GM18870 (cell line): ENCODE data around the gene SNTG2.

Source experiments
- ATAC-seq: cut with Tn5 transposase; IDR thresholded peaks from one replicate; pipeline ENCODE4 v1.9.1; 2021; ENCODE audit warnings: moderate library complexity; ENCODE audit not compliant: unreplicated experiment

Gene SNTG2

GRCh38 chr2:1306687-1307516 is 356.3 kb downstream of the SNTG2 start:
- no peak for ATAC-seq

DNA sequence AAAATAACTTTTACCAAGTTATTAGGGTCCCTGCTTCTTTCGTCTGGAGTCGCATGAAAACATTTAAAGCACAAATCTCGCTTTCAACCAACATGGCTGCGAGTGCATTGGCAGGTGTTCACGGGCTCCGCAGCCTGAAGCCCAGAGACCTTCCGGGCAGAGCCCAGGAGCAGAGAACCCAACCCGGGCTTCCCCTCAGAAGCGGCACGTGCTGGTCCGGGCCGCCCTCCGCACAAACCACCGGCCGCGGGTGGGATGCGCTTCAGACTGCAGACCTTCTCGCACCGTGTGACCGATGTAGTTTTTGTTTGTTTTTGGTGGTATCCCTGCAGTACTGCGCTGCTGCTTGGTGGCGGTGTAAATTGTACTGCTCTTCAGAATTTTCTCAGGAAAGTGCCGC is 357.0 kb downstream of the SNTG2 start:
- no peak for ATAC-seq

DNA sequence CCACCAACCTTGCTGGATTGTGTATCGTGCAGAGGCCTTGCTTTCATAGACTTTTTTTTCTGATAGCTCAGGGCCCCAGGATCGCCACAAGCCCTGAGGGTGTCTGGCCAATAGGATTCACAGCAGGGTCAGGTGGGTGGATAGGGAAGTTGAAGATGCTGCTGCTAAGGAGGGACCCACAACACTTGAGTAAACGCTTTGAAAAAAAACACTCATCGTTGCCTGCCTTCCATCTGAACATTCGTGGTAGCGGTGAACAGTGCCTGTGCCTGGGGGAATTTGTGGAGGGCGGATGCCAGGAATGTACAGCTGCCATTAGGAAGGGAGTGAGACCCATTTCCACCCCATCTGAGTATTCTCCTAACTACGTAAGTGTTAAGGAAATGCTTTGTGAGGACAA is 358.0 kb downstream of the SNTG2 start:
- ATAC-seq, result no peak

DNA sequence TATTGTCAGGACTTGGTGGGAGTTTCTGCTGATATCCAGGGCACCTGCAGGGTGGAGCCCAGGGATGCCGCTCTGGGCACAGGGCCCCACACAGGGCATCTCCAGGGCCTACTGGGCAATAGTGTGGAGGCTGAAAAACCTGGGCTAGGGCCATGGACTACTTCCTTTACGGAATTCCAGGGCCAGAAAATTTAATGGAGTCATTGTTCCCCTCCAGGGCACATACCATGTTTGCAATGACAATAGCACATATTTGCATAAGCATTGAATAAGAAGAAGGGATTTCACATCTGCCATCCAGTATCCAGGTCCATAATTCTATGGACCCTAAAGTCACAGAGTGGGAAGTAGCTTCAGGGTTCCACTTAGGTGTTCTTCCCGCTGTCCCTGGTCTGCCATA is 358.9 kb downstream of the SNTG2 start:
- ATAC-seq, result no peak

GRCh38 chr2:1310202-1310601 is 359.6 kb downstream of the SNTG2 start:
- ATAC-seq, result no peak

GRCh38 chr2:1310866-1311265 is 360.2 kb downstream of the SNTG2 start:
- no peak for ATAC-seq

DNA sequence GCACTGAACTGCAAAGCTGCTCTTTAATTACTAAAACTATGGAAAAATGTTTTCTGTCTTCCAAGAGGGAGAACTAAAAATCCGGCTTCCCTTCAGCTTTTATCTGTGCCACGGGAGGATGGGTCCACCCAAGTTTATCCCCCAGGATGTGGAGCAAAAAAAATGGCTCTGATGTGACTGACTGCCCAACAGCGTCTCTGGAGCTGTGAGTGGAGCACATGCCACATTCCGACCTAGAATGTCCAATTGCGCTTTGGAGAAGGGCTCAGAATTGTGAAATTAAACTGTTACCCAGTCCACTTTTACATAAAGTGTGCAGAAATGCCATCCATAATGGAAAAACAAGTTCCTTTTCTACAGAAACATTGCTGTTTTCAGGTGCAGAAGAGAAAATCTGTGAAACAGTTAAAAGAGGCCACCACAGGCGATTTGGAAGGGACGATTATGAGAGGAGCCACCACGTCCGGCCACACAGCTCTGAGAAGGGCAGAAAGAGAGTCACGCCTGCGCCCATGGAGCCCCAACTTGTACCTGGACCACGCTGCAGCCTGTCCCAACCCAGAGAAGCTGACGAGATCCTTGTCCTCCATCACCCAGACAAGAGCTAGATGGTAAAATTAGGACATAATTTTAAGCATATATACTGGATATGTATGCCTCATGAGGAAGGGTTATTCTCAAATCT is 362.7 kb downstream of the SNTG2 start:
- ATAC-seq, result no peak

DNA sequence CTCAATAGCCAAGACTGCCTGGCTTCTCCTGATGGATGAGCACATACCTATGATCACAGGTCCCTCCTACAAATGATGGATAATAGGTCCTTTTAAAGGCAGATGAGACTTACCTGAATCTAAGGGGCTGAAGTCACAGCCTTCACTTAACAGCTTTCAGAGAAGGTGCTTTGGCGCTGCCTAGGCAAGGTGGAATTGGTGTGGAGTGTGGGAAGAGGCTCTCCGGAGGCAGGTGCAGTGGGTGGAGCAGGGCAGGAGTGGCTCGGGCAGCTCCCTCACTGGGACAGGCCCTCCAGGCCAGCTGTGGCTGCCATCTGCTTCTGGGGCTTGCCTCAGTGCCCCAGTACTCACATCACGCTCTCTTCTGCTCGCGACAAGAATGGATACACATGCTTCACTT is 363.6 kb downstream of the SNTG2 start:
- no peak for ATAC-seq

DNA sequence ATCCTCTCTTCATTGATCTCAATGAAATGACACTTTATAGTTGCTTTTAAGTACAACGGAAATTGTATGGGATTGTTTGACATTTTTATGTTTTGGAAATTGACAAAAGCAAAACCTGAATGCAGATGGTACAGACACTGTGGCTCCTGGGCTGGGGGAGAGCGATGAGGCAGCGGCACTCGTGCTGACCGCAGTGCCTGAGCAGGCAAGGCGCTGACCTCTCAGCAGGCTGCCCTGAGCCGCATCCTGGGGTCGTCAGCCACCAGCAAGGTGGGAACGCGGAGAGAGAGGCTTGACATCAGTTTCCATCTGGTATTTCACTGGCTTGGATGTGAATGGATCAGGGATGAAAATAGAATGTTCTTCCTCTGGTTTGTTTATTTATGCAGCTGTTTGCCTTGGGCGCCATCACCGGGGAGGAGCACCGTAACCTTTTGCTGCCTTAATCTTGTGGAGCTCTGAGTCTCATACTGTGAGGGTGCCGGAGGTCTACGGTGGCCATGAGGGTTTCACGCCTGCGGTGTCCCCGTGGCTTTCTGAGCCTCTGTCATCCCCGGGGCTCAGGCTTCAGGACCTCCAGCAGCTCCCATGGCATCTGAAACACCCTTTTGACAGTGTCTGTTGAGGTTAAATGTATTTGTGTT is 367.8 kb downstream of the SNTG2 start:
- ATAC-seq, result no peak

GRCh38 chr2:1319393-1319792 is 368.7 kb downstream of the SNTG2 start:
- ATAC-seq, result no peak

DNA sequence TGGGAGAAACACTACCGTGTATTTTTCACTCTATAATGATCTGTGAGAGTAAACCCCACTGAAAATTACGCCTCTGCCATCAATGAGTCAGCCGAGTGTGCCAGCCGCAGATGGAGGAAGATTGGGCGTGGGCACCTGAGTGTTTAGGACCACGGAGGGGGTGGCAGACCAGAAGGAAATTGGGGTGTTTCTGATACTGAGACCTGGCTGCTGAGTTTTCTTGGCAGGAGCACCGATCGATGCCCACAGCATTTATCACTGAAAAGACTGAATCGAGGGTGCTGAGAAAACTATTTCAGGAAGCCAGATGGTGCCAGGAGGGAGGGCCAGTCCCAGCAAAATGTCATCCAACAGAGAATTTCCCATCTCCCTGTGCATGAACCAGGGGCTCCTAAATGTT is 370.7 kb downstream of the SNTG2 start:
- ATAC-seq, result no peak

DNA sequence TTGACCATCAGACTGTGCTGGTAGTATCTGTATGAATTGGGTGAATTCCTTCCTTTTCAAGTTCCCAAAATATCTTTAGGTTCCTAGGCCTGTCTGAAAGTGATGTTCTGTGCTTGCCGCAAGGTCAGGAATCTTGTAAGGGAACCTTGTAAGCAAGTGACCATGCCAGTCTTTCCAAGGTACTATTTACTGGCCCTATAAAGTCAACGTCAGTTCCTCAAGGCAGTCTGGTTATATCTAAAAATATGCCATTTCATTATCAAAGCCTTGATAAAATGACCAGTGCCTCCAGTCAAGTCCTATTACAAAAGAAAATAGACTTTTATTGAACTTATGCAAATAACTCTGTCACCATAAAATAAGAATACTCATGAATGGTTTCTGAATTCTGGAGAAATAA is 374.2 kb downstream of the SNTG2 start:
- no peak for ATAC-seq

DNA sequence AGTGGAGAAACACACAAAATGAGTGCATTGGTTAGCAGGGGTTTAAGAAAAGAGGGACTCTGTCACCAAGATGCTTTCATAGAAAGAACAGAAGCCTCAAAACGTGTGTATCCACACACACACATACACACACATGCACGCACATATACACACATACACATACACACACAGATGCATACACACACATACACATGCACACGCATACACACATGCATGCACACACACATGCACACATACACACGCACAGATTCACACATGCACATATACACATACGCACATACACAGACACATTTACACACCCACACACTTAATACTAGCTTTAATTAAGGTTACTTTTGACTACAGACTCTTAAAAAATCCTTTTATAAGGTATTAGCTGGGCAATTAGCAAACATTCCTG is 378.0 kb downstream of the SNTG2 start:
- no peak for ATAC-seq

DNA sequence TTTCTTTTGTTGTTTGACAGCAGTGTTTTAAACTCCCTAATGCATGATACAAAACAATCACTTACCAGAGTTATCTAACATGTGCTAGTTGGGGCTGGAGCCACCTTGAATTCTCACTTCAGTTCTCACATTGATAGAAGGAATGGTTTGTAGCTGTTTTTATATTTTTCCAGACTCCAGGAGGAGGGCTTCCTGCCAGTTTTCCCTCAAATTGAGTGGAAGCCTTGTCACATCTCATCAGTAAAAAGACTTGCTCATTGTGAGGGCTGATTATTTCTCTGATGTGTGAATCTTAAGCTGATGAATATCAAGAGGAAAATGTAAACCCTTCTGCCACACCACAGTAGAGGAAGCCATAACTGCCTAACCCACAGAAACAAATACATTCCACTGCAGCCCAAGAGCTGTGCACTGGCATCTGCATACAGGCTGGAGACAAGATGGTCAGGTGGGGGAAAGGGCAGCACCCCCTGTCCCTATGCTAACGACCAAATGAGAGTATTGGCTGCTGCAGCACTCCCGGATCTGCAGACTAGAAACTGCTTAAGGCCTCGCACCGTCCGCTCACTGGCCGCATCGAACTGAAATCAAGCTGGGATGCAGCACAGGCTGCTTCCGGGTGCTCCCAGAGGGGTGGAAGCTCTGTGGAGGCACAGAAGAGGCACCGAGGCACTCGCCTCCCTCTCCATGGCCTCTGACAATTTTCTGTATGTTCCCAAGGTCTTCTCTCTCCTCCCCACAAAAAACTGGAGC is 388.9 kb downstream of the SNTG2 start:
- no peak for ATAC-seq

DNA sequence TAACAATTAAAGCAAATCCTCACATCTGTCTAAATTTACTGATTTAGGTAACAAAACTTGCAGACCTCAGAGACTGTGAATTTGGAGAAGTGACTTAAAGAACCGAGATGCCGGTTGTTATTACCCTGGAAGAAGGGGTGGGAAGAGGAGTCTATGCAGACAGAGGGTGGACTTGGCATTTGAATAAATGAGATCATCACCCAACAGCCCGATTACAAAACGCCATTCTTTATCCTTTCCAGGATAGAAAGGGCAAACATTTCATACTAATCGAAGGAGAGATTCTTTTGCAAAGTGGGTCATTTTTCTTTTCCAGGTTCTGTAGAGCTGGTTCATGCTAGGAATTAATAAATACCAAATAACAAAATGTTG is 389.5 kb downstream of the SNTG2 start:
- no peak for ATAC-seq

GRCh38 chr2:1341404-1342120 is 390.9 kb downstream of the SNTG2 start:
- ATAC-seq, result no peak

GRCh38 chr2:1348789-1349188 is 398.1 kb downstream of the SNTG2 start:
- no peak for ATAC-seq

DNA sequence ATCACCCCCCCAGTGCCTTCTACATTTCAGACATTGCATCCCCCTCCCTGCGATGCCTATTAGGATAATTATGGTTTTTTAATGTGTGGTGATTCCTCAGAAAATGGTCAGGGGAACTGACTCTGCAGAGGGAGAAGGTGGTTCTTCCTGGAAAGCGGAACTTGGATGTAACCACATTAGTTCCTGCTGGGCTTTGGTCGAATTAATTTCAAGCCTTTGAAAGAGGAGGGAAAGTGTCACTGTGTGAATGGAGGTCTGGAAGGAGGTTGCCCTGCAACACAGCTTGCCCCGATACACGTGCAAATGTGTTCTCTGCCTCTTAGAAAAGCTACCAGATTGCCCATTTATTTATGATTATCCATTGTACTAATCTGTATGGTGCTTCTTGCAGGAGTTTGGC is 399.5 kb downstream of the SNTG2 start:
- no peak for ATAC-seq

DNA sequence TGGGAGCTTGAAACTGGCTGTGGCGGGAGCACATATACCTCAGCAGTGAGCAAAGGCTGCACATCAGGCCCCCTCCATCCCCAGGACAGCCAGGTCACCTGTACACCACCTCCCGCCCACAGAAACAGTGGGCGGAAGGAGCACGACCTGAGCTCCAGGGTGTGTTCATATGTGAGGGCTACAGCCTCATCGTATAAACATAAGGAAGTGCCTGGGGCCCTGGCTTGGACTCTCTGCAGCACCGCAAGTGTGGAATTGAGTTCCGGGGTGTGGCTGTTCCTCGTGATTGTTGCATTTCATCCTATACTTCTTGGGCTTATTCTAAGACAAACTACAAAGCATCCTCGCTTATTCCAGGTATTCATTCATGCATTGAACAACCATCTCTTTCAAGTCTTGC is 402.5 kb downstream of the SNTG2 start:
- ATAC-seq, result no peak

- ATAC-seq, result no peak
Measured at GRCh38 chr2:1353543-1353942, 402.9 kb downstream of the SNTG2 start.

GRCh38 chr2:1360144-1360543 is 409.5 kb downstream of the SNTG2 start:
- ATAC-seq, result no peak
